ENCODE results near the gene C4BPA. TPM values are rescaled to one million over a fixed set of nuclear protein-coding genes. Genes with fewer than 3 reads are reported as not detected.

Gene C4BPA
- total RNA-seq, 6 experiments from 2014 or later: not detected

GRCh38 chr1:207064561-207064960 lies 39.5 kb upstream of the C4BPA start:
- Mint-ChIP-seq H3K36me3 (ENCODE audit: low read depth) (peaks cover 6% of the 10 kb centered on the region; the same call in 1 of the 2 replicates), H3K27ac (no peak overlapping the region), H3K27me3 (ENCODE audit: insufficient read depth) (no peaks in the 10 kb centered on the region; the same call in 1 of the 2 replicates), H3K4me1 (ENCODE audit: low read depth) (no peaks in the 10 kb centered on the region), H3K9me3 (no peaks in the 10 kb centered on the region), H3K4me3 (no peak overlapping the region)
- DNase-seq: no peak
- TF ChIP-seq CTCF (IDR thresholded peaks at IDR 0.05): no peak

- no peak for DNase-seq
- Mint-ChIP-seq H3K27ac (no peak overlapping the region), H3K9me3 (no peaks in the 10 kb centered on the region), H3K4me3 (no peak overlapping the region), H3K4me1 (ENCODE audit: low read depth) (no peaks in the 10 kb centered on the region), H3K27me3 (ENCODE audit: insufficient read depth) (no peaks in the 10 kb centered on the region; the same call in 1 of the 2 replicates), H3K36me3 (ENCODE audit: low read depth) (peaks cover 6% of the 10 kb centered on the region; the same call in 1 of the 2 replicates)
- no peak for TF ChIP-seq CTCF (IDR thresholded peaks at IDR 0.05)
These were observed 36.8 kb upstream of the C4BPA start for GRCh38 chr1:207067185-207067584.

GRCh38 chr1:207067665-207068064 lies 36.4 kb upstream of the C4BPA start:
- TF ChIP-seq CTCF (IDR thresholded peaks at IDR 0.05): no peak
- no peak for DNase-seq
- H3K27ac Mint-ChIP-seq: no peak overlapping the region
- no peaks in the 10 kb centered on the region; the same call in 1 of the 2 replicates for H3K27me3 Mint-ChIP-seq (ENCODE audit: insufficient read depth)
- no peak overlapping the region for H3K4me3 Mint-ChIP-seq
- no peaks in the 10 kb centered on the region for H3K4me1 Mint-ChIP-seq (ENCODE audit: low read depth)
- H3K9me3 Mint-ChIP-seq: no peaks in the 10 kb centered on the region
- H3K36me3 Mint-ChIP-seq (ENCODE audit: low read depth): peaks cover 6% of the 10 kb centered on the region; the same call in 1 of the 2 replicates

GRCh38 chr1:207069061-207069460 lies 35.0 kb upstream of the C4BPA start:
- peaks cover 9% of the 10 kb centered on the region for H3K4me1 Mint-ChIP-seq (ENCODE audit: low read depth)
- no peak for DNase-seq
- no peak overlapping the region for H3K4me3 Mint-ChIP-seq

DNA sequence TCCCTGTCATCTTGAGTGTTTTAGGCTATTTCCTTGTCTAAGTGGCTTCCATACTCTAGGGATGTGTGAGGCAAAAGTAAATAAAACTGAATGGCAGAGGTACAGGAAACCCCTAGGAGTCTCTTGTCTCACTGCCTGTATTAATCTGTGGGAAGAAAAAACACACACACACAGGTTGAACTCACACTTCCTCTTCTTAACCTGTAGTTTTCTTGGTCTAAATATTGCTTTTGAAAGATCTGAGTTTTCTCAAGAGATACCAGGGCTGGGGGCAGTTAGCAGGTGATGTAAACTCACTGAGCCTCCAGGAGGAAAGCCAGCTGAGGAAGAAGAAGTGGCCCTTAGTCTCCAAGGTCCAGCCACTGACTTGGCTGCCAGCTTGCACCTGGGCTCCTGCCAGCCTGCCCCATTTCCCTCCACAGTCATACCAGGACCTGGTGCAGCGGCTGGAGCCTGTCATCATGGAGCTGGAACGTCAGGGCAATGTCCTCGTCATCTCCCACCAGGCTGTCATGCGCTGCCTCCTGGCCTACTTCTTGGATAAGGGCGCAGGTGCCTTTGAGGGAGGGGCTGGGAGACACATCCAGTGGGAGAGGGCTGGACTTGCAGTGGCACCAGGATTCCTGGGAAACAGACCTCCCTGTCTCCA lies 34.1 kb upstream of the C4BPA start:
- no peak for TF ChIP-seq CTCF (IDR thresholded peaks at IDR 0.05)
- Mint-ChIP-seq H3K27ac (no peak overlapping the region), H3K4me1 (ENCODE audit: low read depth) (peaks cover 16% of the 10 kb centered on the region), H3K4me3 (no peak overlapping the region), H3K9me3 (no peaks in the 10 kb centered on the region), H3K36me3 (ENCODE audit: low read depth) (peaks cover 6% of the 10 kb centered on the region; the same call in 1 of the 2 replicates), H3K27me3 (ENCODE audit: insufficient read depth) (no peaks in the 10 kb centered on the region; the same call in 1 of the 2 replicates)
- DNase-seq: no peak

More at GRCh38 chr1:207069061-207069460, 35.0 kb upstream of the C4BPA start:
- Mint-ChIP-seq H3K9me3 (no peaks in the 10 kb centered on the region), H3K27me3 (ENCODE audit: insufficient read depth) (no peaks in the 10 kb centered on the region; the same call in 1 of the 2 replicates), H3K36me3 (ENCODE audit: low read depth) (peaks cover 6% of the 10 kb centered on the region; the same call in 1 of the 2 replicates), H3K27ac (no peak overlapping the region)
- TF ChIP-seq CTCF (IDR thresholded peaks at IDR 0.05): no peak

Measured in HFFc6 (cell line).